Measurements from ENCODE around the gene SENP2. TPM values are rescaled to one million over a fixed set of nuclear protein-coding genes. Genes with fewer than 3 reads are reported as not detected.

The SENP2 gene
- total RNA-seq, 1 experiment from 2014 or later, result 46.4 TPM

- Histone ChIP-seq H3K4me1 (ENCODE audit: insufficient read depth, low read length) (peaks cover 12% of the 10 kb centered on the region), H2AFZ (ENCODE audit: low read length) (no peak overlapping the region), H3K4me3 (ENCODE audit: low read length) (no peak overlapping the region), H3K9me3 (ENCODE audit: low read length) (no peaks in the 10 kb centered on the region), H3K27ac (ENCODE audit: low read length) (no peak overlapping the region), H4K20me1 (ENCODE audit: low read length) (no peaks in the 10 kb centered on the region), H3K36me3 (ENCODE audit: low read depth, low read length) (no peaks in the 10 kb centered on the region), H3K9ac (ENCODE audit: low read length) (no peak overlapping the region), H3K9me2 (replicated peaks; ENCODE audit: low read length) (no peaks in the 10 kb centered on the region), H3F3A (ENCODE audit: low read length, unreplicated experiment) (no peaks in the 10 kb centered on the region), H3K79me2 (ENCODE audit: low read length) (peaks cover 15% of the 10 kb centered on the region), H3K27me3 (ENCODE audit: low read length) (no peaks in the 10 kb centered on the region), H3K4me2 (ENCODE audit: low read length) (no peak overlapping the region)
- CTCF ChIA-PET, result no interaction called here
- TF ChIP-seq EZH2 (IDR thresholded peaks at IDR 0.05; ENCODE audit: low read length, unreplicated experiment), result no peak
- TF ChIP-seq EZH2phosphoT487 (IDR thresholded peaks at IDR 0.05; ENCODE audit: borderline replicate concordance, low read length), result no peak
- no peak for TF ChIP-seq CTCF (conservative IDR thresholded peaks at IDR 0.05; ENCODE audit: low read depth, low read length)
- no peak for DNase-seq
- ATAC-seq, result no peak
- no TSS peak for BruUV-seq (replicated peaks)
- intact Hi-C loops (cut with micrococcal nuclease), result no loop called here
- POLR2A ChIA-PET (ENCODE audit: unreplicated experiment), result no interaction called here
These were observed 3.2 kb upstream of the SENP2 start for GRCh38 chr3:185582871-185583270.

GRCh38 chr3:185583925-185584324 is 2.2 kb upstream of the SENP2 start:
- no peak for ATAC-seq
- ChIA-PET CTCF (no interaction called here), POLR2A (ENCODE audit: unreplicated experiment) (interaction anchor here (0.6 kb wide), 1 partner anchor 8 kb away, joined by 6 read pairs; no protein-coding TSS in a partner anchor)
- Histone ChIP-seq H3K79me2 (ENCODE audit: low read length) (peaks cover 23% of the 10 kb centered on the region), H3K4me1 (ENCODE audit: insufficient read depth, low read length) (peaks cover 12% of the 10 kb centered on the region), H3K9ac (ENCODE audit: low read length) (no peak overlapping the region), H4K20me1 (ENCODE audit: low read length) (no peaks in the 10 kb centered on the region), H3K27ac (ENCODE audit: low read length) (no peak overlapping the region), H3F3A (ENCODE audit: low read length, unreplicated experiment) (no peaks in the 10 kb centered on the region), H3K9me2 (replicated peaks; ENCODE audit: low read length) (no peaks in the 10 kb centered on the region), H2AFZ (ENCODE audit: low read length) (no peak overlapping the region), H3K4me3 (ENCODE audit: low read length) (no peak overlapping the region), H3K4me2 (ENCODE audit: low read length) (no peak overlapping the region), H3K36me3 (ENCODE audit: low read depth, low read length) (no peaks in the 10 kb centered on the region), H3K27me3 (ENCODE audit: low read length) (no peaks in the 10 kb centered on the region), H3K9me3 (ENCODE audit: low read length) (no peaks in the 10 kb centered on the region)
- TF ChIP-seq EZH2 (IDR thresholded peaks at IDR 0.05; ENCODE audit: low read length, unreplicated experiment) (no peak), EZH2phosphoT487 (IDR thresholded peaks at IDR 0.05; ENCODE audit: borderline replicate concordance, low read length) (no peak), CTCF (conservative IDR thresholded peaks at IDR 0.05; ENCODE audit: low read depth, low read length) (no peak)
- DNase-seq, result no peak
- intact Hi-C loops (cut with micrococcal nuclease), result no loop called here
- no TSS peak for BruUV-seq (replicated peaks)

GRCh38 chr3:185584686-185585085 is 1.4 kb upstream of the SENP2 start:
- H3K9me3 ChIP-seq (ENCODE audit: low read length), result no peaks in the 10 kb centered on the region
- H4K20me1 ChIP-seq (ENCODE audit: low read length), result no peaks in the 10 kb centered on the region
- peaks cover 31% of the 10 kb centered on the region for H3K79me2 ChIP-seq (ENCODE audit: low read length)
- H3K27me3 ChIP-seq (ENCODE audit: low read length), result no peaks in the 10 kb centered on the region
- DNase-seq (no peak), ATAC-seq (no peak)
- H3K4me2 ChIP-seq (ENCODE audit: low read length), result no peak overlapping the region
- H3K9me2 ChIP-seq (replicated peaks; ENCODE audit: low read length), result no peaks in the 10 kb centered on the region
- no peak overlapping the region for H2AFZ ChIP-seq (ENCODE audit: low read length)
- intact Hi-C loops (cut with micrococcal nuclease), result loop anchor here (5.0 kb wide), 1 partner anchor 48 kb away; no protein-coding TSS in a partner anchor
- no TSS peak for BruUV-seq (replicated peaks)
- ChIA-PET POLR2A (ENCODE audit: unreplicated experiment) (no interaction called here), CTCF (no interaction called here)
- no peak overlapping the region for H3K9ac ChIP-seq (ENCODE audit: low read length)
- TF ChIP-seq EZH2 (IDR thresholded peaks at IDR 0.05; ENCODE audit: low read length, unreplicated experiment), result no peak
- TF ChIP-seq CTCF (conservative IDR thresholded peaks at IDR 0.05; ENCODE audit: low read depth, low read length), result no peak
- TF ChIP-seq EZH2phosphoT487 (IDR thresholded peaks at IDR 0.05; ENCODE audit: borderline replicate concordance, low read length), result no peak
- no peaks in the 10 kb centered on the region for H3F3A ChIP-seq (ENCODE audit: low read length, unreplicated experiment)
- no peaks in the 10 kb centered on the region for H3K36me3 ChIP-seq (ENCODE audit: low read depth, low read length)
- H3K27ac ChIP-seq (ENCODE audit: low read length), result no peak overlapping the region
- H3K4me3 ChIP-seq (ENCODE audit: low read length), result no peak overlapping the region
- H3K4me1 ChIP-seq (ENCODE audit: insufficient read depth, low read length), result peaks cover 12% of the 10 kb centered on the region

All from PC-3 (cell line).